ENCODE results near the gene CCDC90B.
A peak's percentile ranks its signal among the peaks of the same experiment; 100 is the strongest.

The CCDC90B gene

GRCh38 chr11:83285771-83286528 is at the start of gene CCDC90B:
Gene CCDC90B (minus strand): TSS chr11:83286367. CDS start chr11:83285972, 395 bp downstream.
- TF ChIP-seq, protein P1, sequence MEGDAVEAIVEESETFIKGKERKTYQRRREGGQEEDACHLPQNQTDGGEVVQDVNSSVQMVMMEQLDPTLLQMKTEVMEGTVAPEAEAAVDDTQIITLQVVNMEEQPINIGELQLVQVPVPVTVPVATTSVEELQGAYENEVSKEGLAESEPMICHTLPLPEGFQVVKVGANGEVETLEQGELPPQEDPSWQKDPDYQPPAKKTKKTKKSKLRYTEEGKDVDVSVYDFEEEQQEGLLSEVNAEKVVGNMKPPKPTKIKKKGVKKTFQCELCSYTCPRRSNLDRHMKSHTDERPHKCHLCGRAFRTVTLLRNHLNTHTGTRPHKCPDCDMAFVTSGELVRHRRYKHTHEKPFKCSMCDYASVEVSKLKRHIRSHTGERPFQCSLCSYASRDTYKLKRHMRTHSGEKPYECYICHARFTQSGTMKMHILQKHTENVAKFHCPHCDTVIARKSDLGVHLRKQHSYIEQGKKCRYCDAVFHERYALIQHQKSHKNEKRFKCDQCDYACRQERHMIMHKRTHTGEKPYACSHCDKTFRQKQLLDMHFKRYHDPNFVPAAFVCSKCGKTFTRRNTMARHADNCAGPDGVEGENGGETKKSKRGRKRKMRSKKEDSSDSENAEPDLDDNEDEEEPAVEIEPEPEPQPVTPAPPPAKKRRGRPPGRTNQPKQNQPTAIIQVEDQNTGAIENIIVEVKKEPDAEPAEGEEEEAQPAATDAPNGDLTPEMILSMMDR (conservative IDR thresholded peaks at IDR 0.05; ENCODE audit: low read depth, low read length), result no peak
- DNase-seq (ENCODE audit: low read depth), result peak; percentile 99
- H3K4me3 ChIP-seq (ENCODE audit: low read depth, low read length), result peak within 1 kb of the TSS; percentile 95

DNA sequence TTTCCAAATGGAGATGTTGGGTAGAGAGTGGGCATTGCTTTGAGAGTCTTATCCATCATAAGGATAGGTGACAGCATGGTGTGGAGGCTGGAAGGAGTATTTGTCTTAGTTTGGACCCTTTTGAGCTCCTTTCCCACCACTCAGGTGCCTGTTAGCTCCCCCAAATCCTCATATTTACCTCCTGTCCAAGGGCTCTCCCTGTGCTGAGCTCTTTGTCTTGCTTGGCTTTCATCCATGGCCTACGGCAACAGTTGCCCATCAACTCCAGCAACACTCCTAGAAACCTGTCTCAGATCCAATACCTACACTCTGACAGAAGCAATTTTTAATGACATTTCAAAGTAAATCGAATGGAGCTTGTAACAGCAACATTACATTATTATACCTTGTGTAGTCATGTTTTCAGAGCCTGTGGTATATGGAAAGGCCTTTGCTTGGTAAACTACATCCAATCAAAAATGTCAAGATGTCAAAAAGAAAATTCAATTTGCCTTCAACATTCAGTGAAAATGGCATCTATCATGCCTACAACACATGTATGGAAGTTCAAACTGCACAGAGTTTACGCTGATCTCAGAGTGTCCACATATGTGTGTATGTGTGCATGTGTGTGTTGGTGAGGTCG is 49.4 kb upstream of the CCDC90B start:
- H3K4me3 ChIP-seq (ENCODE audit: low read depth, low read length), result no peak overlapping the region
- DNase-seq (ENCODE audit: low read depth), result no peak
- TF ChIP-seq, protein P1 (conservative IDR thresholded peaks at IDR 0.05; ENCODE audit: low read depth, low read length), result no peak

DNA sequence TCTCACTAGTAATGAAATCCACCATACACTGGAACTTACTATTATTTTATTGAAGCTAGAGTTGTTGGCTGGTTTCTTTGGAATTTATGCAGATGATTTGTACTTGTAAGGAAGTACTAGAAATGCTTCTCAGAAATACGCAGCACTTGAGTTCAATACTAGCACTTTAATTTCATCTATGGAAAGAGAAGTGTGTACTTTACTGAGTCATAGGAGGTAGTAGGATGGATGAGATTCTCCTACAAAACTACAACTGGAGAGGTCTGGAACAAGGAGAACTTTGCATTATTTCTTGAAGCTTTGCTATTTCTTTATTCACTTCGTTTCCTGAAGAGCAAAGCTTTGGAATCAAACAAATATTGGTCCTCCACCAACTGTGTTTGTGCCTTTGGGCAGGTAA is 44.1 kb upstream of the CCDC90B start:
- no peak for DNase-seq (ENCODE audit: low read depth)
- no peak overlapping the region for H3K4me3 ChIP-seq (ENCODE audit: low read depth, low read length)

DNA sequence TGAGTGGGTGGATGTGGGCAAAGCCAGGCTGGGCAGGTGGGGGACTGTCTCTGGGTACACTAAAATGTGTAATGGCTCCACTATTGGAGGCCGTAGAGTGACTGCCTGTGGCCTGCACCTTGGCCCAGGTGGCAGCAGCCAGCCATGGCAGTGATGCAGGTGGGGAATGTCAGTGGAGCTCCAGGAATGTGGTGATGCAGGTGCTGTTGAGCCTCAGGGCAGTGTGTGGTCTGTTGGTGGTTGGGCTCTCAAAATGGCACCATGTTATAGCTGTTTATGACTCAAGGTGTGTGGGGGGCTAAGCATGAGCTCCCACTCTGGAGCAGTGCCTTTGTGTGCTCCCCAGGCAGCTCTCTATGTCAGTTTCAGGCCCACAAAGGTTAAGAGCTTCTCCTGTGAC is 40.2 kb upstream of the CCDC90B start:
- no peak overlapping the region for H3K4me3 ChIP-seq (ENCODE audit: low read depth, low read length)
- DNase-seq (ENCODE audit: low read depth), result no peak
- TF ChIP-seq, protein P1 (conservative IDR thresholded peaks at IDR 0.05; ENCODE audit: low read depth, low read length), result no peak

More for the DNA sequence above, 44.1 kb upstream of the CCDC90B start:
- TF ChIP-seq, protein P1 (conservative IDR thresholded peaks at IDR 0.05; ENCODE audit: low read depth, low read length), result no peak

DNA sequence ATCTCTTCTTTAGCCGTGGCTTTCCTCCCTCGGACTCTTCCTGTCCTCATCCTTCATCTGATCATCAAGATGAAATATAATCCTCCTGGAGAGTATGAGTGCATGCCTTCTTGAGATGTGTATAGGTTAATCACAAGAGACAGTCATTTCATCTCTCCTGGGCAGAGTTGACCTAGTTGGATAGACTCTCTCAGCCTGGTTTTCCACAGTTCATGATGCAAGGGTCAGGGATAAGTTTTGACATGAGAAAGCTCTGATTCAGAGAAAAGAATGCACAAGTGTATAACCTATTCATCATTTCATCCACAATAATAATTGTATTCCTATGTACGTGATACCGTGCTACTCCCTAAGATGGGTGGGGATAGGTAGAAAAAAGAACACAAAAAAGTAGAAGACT is 33.2 kb upstream of the CCDC90B start:
- TF ChIP-seq, protein P1 (conservative IDR thresholded peaks at IDR 0.05; ENCODE audit: low read depth, low read length), result no peak
- DNase-seq (ENCODE audit: low read depth), result no peak
- H3K4me3 ChIP-seq (ENCODE audit: low read depth, low read length), result no peak overlapping the region

GRCh38 chr11:83318931-83319330 is 32.8 kb upstream of the CCDC90B start:
- H3K4me3 ChIP-seq (ENCODE audit: low read depth, low read length), result no peak overlapping the region
- DNase-seq (ENCODE audit: low read depth), result no peak
- TF ChIP-seq, protein P1 (conservative IDR thresholded peaks at IDR 0.05; ENCODE audit: low read depth, low read length), result no peak

Measured in choroid plexus epithelial cell (primary cell).